ENCODE data around the gene FOXJ1. TPM values are rescaled to one million over a fixed set of nuclear protein-coding genes. Genes with fewer than 3 reads are reported as not detected.

Gene FOXJ1
- polyA plus RNA-seq, 4 donors, result 0.22 to 0.84 (median 0.63) TPM; not detected in 1

Other genes with a start within 250 kb of the FOXJ1 start
- 10 to 100 TPM in 2 of 4 donors, 1 to 10 TPM in 2; 6.5 to 17.1 (median 11.3) TPM for gene TRIM65, start 244.3 kb downstream of the FOXJ1 start, polyA plus RNA-seq
- 10 to 100 TPM; 56.9 to 93.5 (median 65.1) TPM for gene MRPL38, start 236.4 kb downstream of the FOXJ1 start, polyA plus RNA-seq
- gene FBF1, start 200.2 kb downstream of the FOXJ1 start, polyA plus RNA-seq, result 10 to 100 TPM in 1 of 4 donors, 1 to 10 TPM in 3; 2.2 to 45.7 (median 5.4) TPM
- 100 to 1,000 TPM in 1 of 4 donors, 10 to 100 TPM in 3; 20.6 to 111 (median 62.5) TPM for gene ACOX1, start 162.1 kb downstream of the FOXJ1 start, polyA plus RNA-seq
- 10 to 100 TPM; 22.8 to 96.6 (median 54.7) TPM for gene TEN1, start 162.0 kb downstream of the FOXJ1 start, polyA plus RNA-seq
- 10 to 100 TPM in 3 of 4 donors, 1 to 10 TPM in 1; 7.9 to 82.3 (median 41.7) TPM for gene CDK3, start 140.4 kb downstream of the FOXJ1 start, polyA plus RNA-seq
- 10 to 100 TPM; 10.7 to 66.4 (median 41.9) TPM for gene EVPL, start 113.9 kb downstream of the FOXJ1 start, polyA plus RNA-seq
- gene SRP68, start 68.7 kb downstream of the FOXJ1 start, polyA plus RNA-seq, result 10 to 100 TPM; 34.0 to 61.5 (median 39.2) TPM
- gene GALR2, start 66.5 kb downstream of the FOXJ1 start, polyA plus RNA-seq, result under 1 TPM in 2 of 4 donors, not detected in 2; 0.25 to 0.54 TPM
- 10 to 100 TPM in 1 of 4 donors, 1 to 10 TPM in 2, under 1 TPM in 1; 0.87 to 21.6 (median 2.0) TPM for gene ZACN, start 62.1 kb downstream of the FOXJ1 start, polyA plus RNA-seq
- gene EXOC7, start 37.5 kb downstream of the FOXJ1 start, polyA plus RNA-seq, result 10 to 100 TPM; 47.3 to 88.0 (median 49.7) TPM
- gene RNF157, start 99.2 kb upstream of the FOXJ1 start, polyA plus RNA-seq, result 10 to 100 TPM; 13.9 to 30.6 (median 21.6) TPM
- gene UBALD2, start 124.1 kb upstream of the FOXJ1 start, polyA plus RNA-seq, result 100 to 1,000 TPM in 2 of 4 donors, 10 to 100 TPM in 2; 53.1 to 118 (median 84.0) TPM
- gene QRICH2, start 167.0 kb upstream of the FOXJ1 start, polyA plus RNA-seq, result 1 to 10 TPM; 2.4 to 3.0 (median 2.6) TPM
- 10 to 100 TPM; 32.2 to 46.7 (median 33.7) TPM for gene PRPSAP1, start 212.7 kb upstream of the FOXJ1 start, polyA plus RNA-seq
- gene SPHK1, start 243.4 kb upstream of the FOXJ1 start, polyA plus RNA-seq, result 10 to 100 TPM in 3 of 4 donors, 1 to 10 TPM in 1; 1.0 to 12.7 (median 11.1) TPM